Hepatocyte (in vitro differentiated cells): ENCODE data around the gene RNF217. TPM values are rescaled to one million over a fixed set of nuclear protein-coding genes. Genes with fewer than 3 reads are reported as not detected.

ENCODE experiments used
- DNase-seq: peaks from one replicate; pipeline ENCODE4 v3.0.0-alpha.2; 2016; ENCODE audit warnings: low spot score
- H2AFZ ChIP-seq: fragments of 200-600 bp; sonication (generic); 2 replicates; pipeline ENCODE4 v1.6.0; 2016; ENCODE audit warnings: antibody characterized with exemption, mild to moderate bottlenecking
- H3K27ac ChIP-seq: fragments of 200-600 bp; sonication (generic); 2 replicates; pipeline ENCODE4 v1.5.1; 2016; ENCODE audit warnings: mild to moderate bottlenecking
- H3K27me3 ChIP-seq: fragments of 200-600 bp; sonication (generic); 2 replicates; pipeline ENCODE4 v1.6.1; 2016
- H3K36me3 ChIP-seq: fragments of 200-600 bp; sonication (generic); replicated peaks from 2 replicates; pipeline ENCODE4 v1.5.1; 2016; ENCODE audit warnings: low read depth; ENCODE audit not compliant: insufficient read depth
- H3K4me1 ChIP-seq: fragments of 200-600 bp; sonication (generic); 2 replicates; pipeline ENCODE4 v1.5.1; 2016; ENCODE audit warnings: mild to moderate bottlenecking, moderate library complexity; ENCODE audit not compliant: insufficient read depth
- H3K4me2 ChIP-seq: fragments of 200-600 bp; sonication (generic); 2 replicates; pipeline ENCODE4 v1.6.0; 2016
- H3K4me3 ChIP-seq: fragments of 200-600 bp; sonication (generic); 2 replicates; pipeline ENCODE4 v1.5.1; 2016; ENCODE audit warnings: mild to moderate bottlenecking
- H3K79me2 ChIP-seq: fragments of 200-600 bp; sonication (generic); 2 replicates; pipeline ENCODE4 v1.6.0; 2017; ENCODE audit warnings: mild to moderate bottlenecking
- H3K9me2 ChIP-seq: fragments of 200-600 bp; sonication (generic); replicated peaks from 2 replicates; pipeline ENCODE4 v1.6.0; 2017; ENCODE audit warnings: mild to moderate bottlenecking; ENCODE audit not compliant: insufficient read depth
- H3K9me3 ChIP-seq: fragments of 200-600 bp; sonication (generic); 2 replicates; pipeline ENCODE4 v1.5.1; 2016; ENCODE audit warnings: low read depth, mild to moderate bottlenecking
- H4K20me1 ChIP-seq: fragments of 200-600 bp; sonication (generic); 2 replicates; pipeline ENCODE4 v1.6.0; 2016; ENCODE audit warnings: mild to moderate bottlenecking; ENCODE audit not compliant: insufficient read depth, poor library complexity, severe bottlenecking
- CTCF ChIP-seq: fragments of 200-600 bp; sonication (generic); IDR thresholded peaks from 2 replicates; pipeline ENCODE4 v1.5.1; 2016; ENCODE audit warnings: antibody characterized with exemption, mild to moderate bottlenecking; ENCODE audit not compliant: poor library complexity
- EZH2 ChIP-seq: fragments of 200-600 bp; sonication (generic); IDR thresholded peaks from 2 replicates; pipeline ENCODE4 v1.6.1; 2016; ENCODE audit warnings: antibody characterized with exemption, mild to moderate bottlenecking, borderline replicate concordance
- EZH2phosphoT487 ChIP-seq: fragments of 200-600 bp; sonication (generic); IDR thresholded peaks from one replicate; pipeline ENCODE4 v1.6.1; 2018; ENCODE audit warnings: antibody characterized with exemption, mild to moderate bottlenecking, low read depth, moderate library complexity; ENCODE audit not compliant: unreplicated experiment, severe bottlenecking
- WGBS: methylation state at CpG from one replicate; pipeline ENCODE4 v1.1.6; 2016; ENCODE audit warnings: low lambda C conversion rate; ENCODE audit errors: missing lambda C conversion rate; 5-methylcytosine and 5-hydroxymethylcytosine counted together
- polyA plus RNA-seq: library from polyadenylated mRNA; unstranded; fragments of >200 nt; fragmentation: Nextera tagmentation; extraction: Ambion mirVana; gene quantifications from 2 replicates; pipeline ENCODE4 v1.2.1, GENCODE V29; 2016
- total RNA-seq: library from RNA; depleted of rRNA; stranded (reverse); fragments of >200 nt; gene quantifications from 2 replicates; pipeline ENCODE4 v1.2.3, GENCODE V29; 2014

RNF217 gene
- total and polyA plus RNA-seq, 2 experiments from 2014 or later: 8.8 to 18.4 TPM

GRCh38 chr6:125057392-125058246, 95.4 kb downstream of the RNF217 start:
- H4K20me1 ChIP-seq: no peaks in the 10 kb centered on the region
- no peaks in the 10 kb centered on the region for H3K4me1 ChIP-seq
- peaks cover 5% of the 10 kb centered on the region for H3K79me2 ChIP-seq
- H3K27ac ChIP-seq: no peak overlapping the region
- no peak overlapping the region for H2AFZ ChIP-seq
- no peak overlapping the region for H3K4me2 ChIP-seq
- H3K36me3 ChIP-seq: no peaks in the 10 kb centered on the region
- DNase-seq: no peak
- H3K27me3 ChIP-seq: no peaks in the 10 kb centered on the region
- H3K9me3 ChIP-seq: no peaks in the 10 kb centered on the region
- no peaks in the 10 kb centered on the region for H3K9me2 ChIP-seq
- no peak overlapping the region for H3K4me3 ChIP-seq
- WGBS: 78% methylated on average over 5 of the region's 5 CpGs
- TF ChIP-seq EZH2 (no peak), EZH2phosphoT487 (no peak), CTCF (no peak)

DNA sequence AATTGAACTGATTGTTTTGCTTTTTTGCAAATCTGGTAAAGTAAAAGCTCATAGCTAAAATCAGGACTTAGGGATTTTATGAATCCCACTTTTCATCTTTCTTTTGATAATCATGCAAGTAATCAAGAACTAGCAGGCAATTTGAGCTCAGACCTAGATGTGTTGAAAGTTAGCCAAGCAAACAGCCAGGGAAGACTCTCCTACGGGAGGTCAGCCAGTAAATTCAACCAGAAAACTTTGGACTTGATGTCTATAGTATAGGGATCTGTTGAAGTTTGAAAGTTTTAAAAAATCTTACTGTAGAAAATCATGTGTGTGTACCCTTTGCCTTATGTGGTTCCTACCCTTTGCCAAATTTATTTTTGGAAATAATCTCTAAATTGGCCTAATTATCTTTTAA, 96.3 kb downstream of the RNF217 start:
- Histone ChIP-seq H3K36me3 (no peaks in the 10 kb centered on the region), H4K20me1 (no peaks in the 10 kb centered on the region), H3K27ac (no peak overlapping the region), H3K79me2 (no peaks in the 10 kb centered on the region), H3K27me3 (no peaks in the 10 kb centered on the region), H3K9me3 (no peaks in the 10 kb centered on the region), H3K9me2 (no peaks in the 10 kb centered on the region), H2AFZ (no peak overlapping the region), H3K4me3 (no peak overlapping the region), H3K4me1 (no peaks in the 10 kb centered on the region), H3K4me2 (no peak overlapping the region)
- WGBS: 67% methylated on average over 1 of the region's 1 CpG
- TF ChIP-seq EZH2 (no peak), EZH2phosphoT487 (no peak), CTCF (no peak)
- DNase-seq: no peak

DNA sequence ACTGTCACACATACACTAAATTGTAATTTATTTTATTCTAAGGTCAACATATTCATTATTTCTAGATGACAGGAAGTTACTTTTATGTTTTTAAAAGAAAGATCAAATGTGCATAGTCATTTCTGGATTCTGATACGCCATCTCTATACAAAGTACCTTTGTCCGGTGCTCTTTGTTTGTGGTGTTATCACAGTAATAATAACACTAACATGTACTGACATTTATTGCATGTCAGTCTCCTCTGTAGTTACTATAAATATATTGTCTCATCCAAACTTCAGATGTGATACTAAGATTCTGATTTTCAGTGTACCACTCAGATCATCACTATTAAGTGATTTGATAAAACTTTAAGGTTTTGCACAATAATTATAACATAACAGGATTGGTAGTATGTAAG, 101.1 kb downstream of the RNF217 start:
- DNase-seq: no peak

More for the DNA sequence above, 101.1 kb downstream of the RNF217 start:
- no peak overlapping the region for H2AFZ ChIP-seq
- WGBS: 83% methylated on average over 2 of the region's 2 CpGs
- no peaks in the 10 kb centered on the region for H3K27me3 ChIP-seq
- no peak overlapping the region for H3K27ac ChIP-seq
- no peaks in the 10 kb centered on the region for H3K36me3 ChIP-seq
- H3K4me1 ChIP-seq: no peaks in the 10 kb centered on the region
- H3K79me2 ChIP-seq: no peaks in the 10 kb centered on the region
- no peak overlapping the region for H3K4me3 ChIP-seq
- TF ChIP-seq CTCF (no peak), EZH2 (no peak), EZH2phosphoT487 (no peak)
- no peaks in the 10 kb centered on the region for H4K20me1 ChIP-seq
- H3K9me3 ChIP-seq: no peaks in the 10 kb centered on the region
- H3K9me2 ChIP-seq: no peaks in the 10 kb centered on the region
- H3K4me2 ChIP-seq: no peak overlapping the region
